ENCODE results near the gene CA4. TPM values are rescaled to one million over a fixed set of nuclear protein-coding genes. Genes with fewer than 3 reads are reported as not detected.

CA4 gene
- total and polyA plus RNA-seq, 2 of the 8 experiments (the other 6 are each of a cell fraction or from before 2014, with no cell fraction given): 3.6 to 4.2 TPM

DNA sequence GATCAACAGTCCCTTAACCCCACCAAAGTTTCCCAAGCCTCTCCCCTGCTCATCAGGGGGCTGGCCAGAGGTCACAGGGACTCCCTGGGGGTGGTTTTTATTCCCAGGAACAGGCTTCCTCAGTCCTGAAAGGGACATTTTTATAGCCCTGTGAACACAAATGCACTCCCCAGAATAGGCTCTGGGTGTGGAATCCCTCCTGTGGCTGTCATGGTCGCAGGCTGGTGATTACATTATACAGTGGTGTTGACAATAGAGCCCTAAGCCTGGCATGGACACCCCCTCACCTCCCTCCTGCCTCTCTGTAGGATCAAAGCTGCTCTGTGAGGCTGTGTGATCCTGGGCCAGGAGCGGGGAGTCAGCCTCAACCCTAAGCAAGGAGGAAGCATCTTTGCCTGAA lies 1.4 kb upstream of the CA4 start:
- TF ChIP-seq POLR2A (IDR thresholded peaks at IDR 0.05; ENCODE audit: control extremely low read depth in 1 of 2, low read depth in 2 of 2, low read length in 2 of 2) (no peak), NANOG (IDR thresholded peaks at IDR 0.05; ENCODE audit: insufficient read depth, low read depth, low read length, poor library complexity, severe bottlenecking) (no peak), BRCA1 (IDR thresholded peaks at IDR 0.05; ENCODE audit: low read depth, low read length) (no peak)
- ChIA-PET CTCF (ENCODE audit: partially characterized antibody) (interaction anchor here (1.8 to 10.2 kb wide), 5 partner anchors 8 to 23 kb away, joined by 4 to 148 read pairs (median 15); no protein-coding TSS in a partner anchor), POLR2A (ENCODE audit: partially characterized antibody) (interaction anchor here (0.9 to 3.3 kb wide), 3 partner anchors 10 to 27 kb away, joined by 3 to 23 read pairs (median 4); no protein-coding TSS in a partner anchor)
- Histone ChIP-seq H3K27ac (ENCODE audit: low read depth, low read length) (no peak overlapping the region), H3K23me2 (ENCODE audit: low read depth, low read length) (peaks cover 12% of the 10 kb centered on the region; the same call in 1 of the 2 replicates), H3K36me3 (ENCODE audit: control insufficient read depth in 2 of 4, insufficient read depth in 4 of 4, low read length in 3 of 4) (no peaks in the 10 kb centered on the region), H2BK20ac (ENCODE audit: low read length) (no peak overlapping the region), H2BK15ac (ENCODE audit: low read length) (no peak overlapping the region), H4K20me1 (replicated peaks in 1 of 2; ENCODE audit: control insufficient read depth in 1 of 2, insufficient read depth in 2 of 2, low read length in 2 of 2) (no peaks in the 10 kb centered on the region), H4K91ac (replicated peaks; ENCODE audit: insufficient read length, low read length) (no peak overlapping the region), H3K18ac (ENCODE audit: extremely low read depth, low read length) (no peak overlapping the region), H3K14ac (ENCODE audit: insufficient read length) (no peak overlapping the region), H3K4me3 (ENCODE audit: extremely low read depth in 1 of 4, insufficient read depth in 2 of 4, low read depth in 3 of 4, low read length in 4 of 4) (no peak overlapping the region), H3K27me3 (replicated peaks in 1 of 4; ENCODE audit: control insufficient read depth in 3 of 4, extremely low read depth in 1 of 4, insufficient read depth in 3 of 4, low read length in 3 of 4) (peaks cover 3 to 40% (median 32%) of the 10 kb centered on the region in 4 experiments), H2AFZ (ENCODE audit: low read length) (no peak overlapping the region), H3K4me2 (ENCODE audit: insufficient read depth in 1 of 2, low read depth in 2 of 2, low read length in 2 of 2) (no peak overlapping the region), H3K9me3 (ENCODE audit: insufficient read depth in 2 of 2, low read depth in 1 of 2, low read length in 1 of 2) (no peaks in the 10 kb centered on the region), H2BK12ac (ENCODE audit: low read depth, low read length) (peak overlapping the region; percentile 19; the same call in 1 of the 2 replicates), H3K4ac (replicated peaks; ENCODE audit: insufficient read length, low read depth, low read length) (no peak overlapping the region), H3K79me2 (ENCODE audit: control insufficient read depth in 1 of 2, insufficient read depth in 2 of 2, low read length in 2 of 2) (no peaks in the 10 kb centered on the region), H4K5ac (ENCODE audit: insufficient read length, low read depth, low read length) (no peak overlapping the region), H3K4me1 (replicated peaks in 1 of 4; ENCODE audit: control insufficient read depth in 3 of 4, insufficient read depth in 4 of 4, low read length in 3 of 4) (peaks cover 8 to 18% (median 11%) of the 10 kb centered on the region in 4 experiments), H3K56ac (replicated peaks; ENCODE audit: insufficient read length, low read depth, low read length) (no peak overlapping the region), H2BK5ac (ENCODE audit: low read depth, low read length) (no peak overlapping the region), H3K9ac (replicated peaks in 1 of 4; ENCODE audit: extremely low read depth in 1 of 4, low read depth in 3 of 4, low read length in 3 of 4) (no peak overlapping the region), H3K79me1 (ENCODE audit: low read depth, low read length) (no peaks in the 10 kb centered on the region), H2AK5ac (ENCODE audit: low read depth, low read length) (no peak overlapping the region), H2BK120ac (replicated peaks; ENCODE audit: low read depth, low read length) (no peak overlapping the region), H4K8ac (ENCODE audit: extremely low read depth, insufficient read depth, low read length) (no peak overlapping the region), H3K23ac (ENCODE audit: insufficient read length) (no peak overlapping the region)
- WGBS, 2 experiments (ENCODE audit: extremely low coverage in 1 of 2, insufficient coverage in 1 of 2, insufficient read length in 1 of 2, insufficient replicate concordance in 2 of 2, low coverage in 1 of 2, low lambda C conversion rate in 2 of 2, missing lambda C conversion rate in 1 of 2): 71% methylated on average over 2 of the region's 2 CpGs; no CpG with 5 or more reads in 1 of the 2 experiments
- FAIRE-seq (no peak), DNase-seq (ENCODE audit: low read depth in 1 of 2, low spot score in 2 of 2) (no peak)
